Measurements from ENCODE around the gene CYP2R1.

- TF ChIP-seq GABPA (IDR thresholded peaks at IDR 0.05; ENCODE audit: low read depth) (no peak), RB1 (IDR thresholded peaks at IDR 0.05; ENCODE audit: borderline replicate concordance) (no peak), CTCF (IDR thresholded peaks at IDR 0.05 in 2 of 3, conservative IDR thresholded peaks at IDR 0.05 in 1 of 3; ENCODE audit: control insufficient read depth in 2 of 3, extremely low read depth in 1 of 3, insufficient read depth in 1 of 3, low read depth in 3 of 3, low read length in 3 of 3) (no peak), USF1 (IDR thresholded peaks at IDR 0.05; ENCODE audit: borderline replicate concordance, extremely low read length, insufficient read depth, low read depth, low read length) (no peak), NBN (IDR thresholded peaks at IDR 0.05) (no peak), RBBP5 (conservative IDR thresholded peaks at IDR 0.05) (no peak), HDGF (IDR thresholded peaks at IDR 0.05) (no peak), BHLHE40 (IDR thresholded peaks at IDR 0.05; ENCODE audit: borderline replicate concordance in 1 of 2, low read depth in 2 of 2, low read length in 1 of 2) (no peak), ZSCAN29 (IDR thresholded peaks at IDR 0.05) (no peak), SMC3 (IDR thresholded peaks at IDR 0.05; ENCODE audit: borderline replicate concordance, low read length) (no peak)
These were observed 20.0 kb downstream of the CYP2R1 start for GRCh38 chr11:14872032-14872431.

All from GM12878 (cell line).